Left lung (tissue), 14 donors: ENCODE measurements around the gene FAT3. TPM values are rescaled to one million over a fixed set of nuclear protein-coding genes. Genes with fewer than 3 reads are reported as not detected.
A peak's percentile ranks its signal among the peaks of the same experiment; 100 is the strongest.

ENCODE experiments used
- ATAC-seq: fragments of 200-7000 bp; cut with Tn5 transposase; one replicate; pipeline ENCODE4 v1.9.1; 2020; ENCODE audit warnings: moderate library complexity
- DNase-seq, 4 donors: peaks; one replicate each; pipeline ENCODE4 v3.0.0-alpha.2; 2013 to 2020
- H3K27ac ChIP-seq, 2 donors: fragments of 200-600 bp; sonication (generic) in 1 of 2; one replicate each; pipeline versions ENCODE4 v1.5.0 to v1.8.0; 2020 to 2021
- H3K27me3 ChIP-seq, 2 donors: fragments of 200-600 bp; sonication (generic) in 1 of 2; one replicate each; pipeline versions ENCODE4 v1.5.0 to v1.8.0; 2020 to 2021
- H3K36me3 ChIP-seq, 2 donors: fragments of 200-600 bp; sonication (generic) in 1 of 2; one replicate each; pipeline versions ENCODE4 v1.5.0 to v1.8.0; 2020 to 2021
- H3K4me1 ChIP-seq, 2 donors: fragments of 200-600 bp; one replicate each; pipeline ENCODE4 v1.8.0; 2021
- H3K4me3 ChIP-seq, 2 donors: fragments of 200-600 bp; sonication (generic) in 1 of 2; one replicate each; pipeline versions ENCODE4 v1.5.0 to v1.8.0; 2020 to 2021; ENCODE audit warnings: mild to moderate bottlenecking in 1 of 2
- H3K9me3 ChIP-seq, 2 donors: fragments of 200-600 bp; sonication (generic) in 1 of 2; one replicate each; pipeline versions ENCODE4 v1.5.0 to v1.8.0; 2020 to 2021
- intact Hi-C, 2 donors: fragments of 100-400 bp; cut with DNase I; formaldehyde crosslinking; loops; one replicate each; pipeline versions ENCODE4 v1.11.2 to v1.14.2; 2022
- long read RNA-seq, 12 donors: library from polyadenylated mRNA in 2 of 12; unstranded in 2 of 12; transcript quantifications; one replicate each; pipeline ENCODE4 v2.0.0 and lab custom pipeline, GENCODE V29; 2019 to 2026
- polyA plus RNA-seq, 6 donors: library from polyadenylated mRNA; unstranded; fragments of 120-200 nt; gene quantifications; one replicate each; pipeline ENCODE4 v1.2.1, GENCODE V29; 2013; ENCODE audit not compliant: insufficient read length in 6 of 6
- total RNA-seq, 2 donors: library from RNA; stranded (reverse); fragmentation: NEBNext Ultra II Directional; extraction: Animal tissue kit (Norgen Biotek cat#: 25700); gene quantifications; one replicate each; pipeline ENCODE4 v1.2.1, GENCODE V29; 2021
- TF ChIP-seq, protein P1 (sequence below), 2 donors: fragments of 200-600 bp; sonication (generic) in 1 of 2; IDR thresholded peaks; one replicate each; pipeline versions ENCODE4 v1.5.0 to v1.8.0; 2021; ENCODE audit warnings: antibody characterized with exemption in 2 of 2
- donor health status: DM: no; HTN: yes; CAD: no.
- donor health status: DM: no; HTN: no; CAD: no.

The FAT3 gene
- total RNA-seq: 1 to 10 TPM; 3.0 to 9.7 TPM
- polyA plus RNA-seq: 10 to 100 TPM; 59.3 to 73.3 (median 62.5) TPM
- long read RNA-seq, donor 1, partial matches to known transcripts: 0 of 11 reads
- long read RNA-seq, donor 1, other reads (novel, unspliced or antisense): 9 of 11 reads
- long read RNA-seq, donor 2, partial matches to known transcripts: 13 of 21 reads
- long read RNA-seq, donor 2, other reads (novel, unspliced or antisense): 6 of 21 reads
- long read RNA-seq, donor 3, partial matches to known transcripts: 0 of 2 reads
- long read RNA-seq, donor 3, other reads (novel, unspliced or antisense): 0 of 2 reads
- long read RNA-seq, donor 4: 0 reads
- long read RNA-seq, donor 5, partial matches to known transcripts: 5 of 5 reads
- long read RNA-seq, donor 5, other reads (novel, unspliced or antisense): 0 of 5 reads
- long read RNA-seq, donor 6, partial matches to known transcripts: 0 of 1 reads
- long read RNA-seq, donor 6, other reads (novel, unspliced or antisense): 0 of 1 reads
- long read RNA-seq, donor 7, partial matches to known transcripts: 0 of 1 reads
- long read RNA-seq, donor 7, other reads (novel, unspliced or antisense): 0 of 1 reads
- long read RNA-seq, donor 8, partial matches to known transcripts: 6 of 7 reads
- long read RNA-seq, donor 8, other reads (novel, unspliced or antisense): 0 of 7 reads
- long read RNA-seq, donor 9: 0 reads
- long read RNA-seq, donor 10: 0 reads
- long read RNA-seq, donor 11, partial matches to known transcripts: 0 of 7 reads
- long read RNA-seq, donor 11, other reads (novel, unspliced or antisense): 6 of 7 reads
- long read RNA-seq, donor 12, partial matches to known transcripts: 5 of 6 reads
- long read RNA-seq, donor 12, other reads (novel, unspliced or antisense): 0 of 6 reads

DNA sequence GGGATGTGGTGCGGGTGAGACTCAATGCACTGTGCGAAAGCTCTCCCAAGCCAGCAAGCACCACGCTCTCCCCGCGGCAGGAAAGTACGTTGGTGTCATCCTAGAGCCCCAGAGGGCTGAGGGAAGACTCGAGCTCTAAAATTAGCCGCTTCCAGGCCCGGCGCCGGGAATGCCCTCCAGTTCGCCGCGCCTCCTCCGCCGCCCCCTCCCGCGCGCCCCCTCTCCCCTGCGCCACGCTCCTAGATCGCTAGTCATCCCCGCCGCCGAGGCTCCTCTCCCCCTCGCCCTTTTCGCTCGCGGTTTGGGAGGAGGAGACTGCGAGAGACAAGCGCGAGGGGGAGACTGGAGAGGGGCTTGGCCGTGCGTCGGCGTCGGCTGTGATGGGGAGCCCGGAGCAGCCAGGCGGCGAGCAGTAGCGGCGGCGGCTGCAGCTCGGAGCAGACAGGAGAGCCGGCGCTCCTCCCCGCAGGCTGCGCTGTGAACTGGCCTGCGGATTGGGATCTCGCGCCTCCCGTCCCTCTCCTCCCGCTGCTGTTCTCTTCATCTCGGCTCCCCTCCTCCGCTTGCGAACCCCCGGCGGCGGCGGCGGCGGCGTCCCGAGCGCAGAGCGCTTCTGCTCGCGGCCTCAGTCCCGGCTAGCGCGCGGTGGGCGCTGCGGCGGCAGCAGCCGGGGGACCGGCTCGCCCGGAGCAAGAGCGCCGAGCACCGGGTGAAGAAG lies at the start of gene FAT3:
FAT3 (plus strand) TSS at position 412 of the 718 bp plus-strand sequence. CDS start 127,295 bp downstream, outside the sequence.
- H3K27me3 ChIP-seq: peaks cover 31 to 76% of the 10 kb centered on the region in 2 donors
- peak within 1 kb of the TSS; percentile 30 to 39 for H3K27ac ChIP-seq
- peak; percentile 54 for ATAC-seq
- H3K9me3 ChIP-seq: no peaks in the 10 kb centered on the region
- TF ChIP-seq, protein P1, sequence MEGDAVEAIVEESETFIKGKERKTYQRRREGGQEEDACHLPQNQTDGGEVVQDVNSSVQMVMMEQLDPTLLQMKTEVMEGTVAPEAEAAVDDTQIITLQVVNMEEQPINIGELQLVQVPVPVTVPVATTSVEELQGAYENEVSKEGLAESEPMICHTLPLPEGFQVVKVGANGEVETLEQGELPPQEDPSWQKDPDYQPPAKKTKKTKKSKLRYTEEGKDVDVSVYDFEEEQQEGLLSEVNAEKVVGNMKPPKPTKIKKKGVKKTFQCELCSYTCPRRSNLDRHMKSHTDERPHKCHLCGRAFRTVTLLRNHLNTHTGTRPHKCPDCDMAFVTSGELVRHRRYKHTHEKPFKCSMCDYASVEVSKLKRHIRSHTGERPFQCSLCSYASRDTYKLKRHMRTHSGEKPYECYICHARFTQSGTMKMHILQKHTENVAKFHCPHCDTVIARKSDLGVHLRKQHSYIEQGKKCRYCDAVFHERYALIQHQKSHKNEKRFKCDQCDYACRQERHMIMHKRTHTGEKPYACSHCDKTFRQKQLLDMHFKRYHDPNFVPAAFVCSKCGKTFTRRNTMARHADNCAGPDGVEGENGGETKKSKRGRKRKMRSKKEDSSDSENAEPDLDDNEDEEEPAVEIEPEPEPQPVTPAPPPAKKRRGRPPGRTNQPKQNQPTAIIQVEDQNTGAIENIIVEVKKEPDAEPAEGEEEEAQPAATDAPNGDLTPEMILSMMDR (IDR thresholded peaks at IDR 0.05): no peak
- H3K4me1 ChIP-seq: no peaks in the 10 kb centered on the region
- H3K4me3 ChIP-seq: peak within 1 kb of the TSS; percentile 28 to 36
- intact Hi-C loops: no loop called here
- peak; percentile 39 to 91 (median 76) for DNase-seq
- H3K36me3 ChIP-seq: no peaks in the 10 kb centered on the region

- ATAC-seq (no peak), DNase-seq (peak in 2 of 4 donors; percentile 66 to 68)
- Histone ChIP-seq H3K4me1 (no peaks in the 10 kb centered on the region), H3K27ac (no peak overlapping the region), H3K9me3 (no peaks in the 10 kb centered on the region), H3K4me3 (no peak overlapping the region), H3K36me3 (no peaks in the 10 kb centered on the region), H3K27me3 (no peaks in the 10 kb centered on the region)
- intact Hi-C loops: no loop called here
- TF ChIP-seq, protein P1 (IDR thresholded peaks at IDR 0.05): no peak
These were observed 45.5 kb upstream of the FAT3 start for GRCh38 chr11:92179017-92179670.

DNA sequence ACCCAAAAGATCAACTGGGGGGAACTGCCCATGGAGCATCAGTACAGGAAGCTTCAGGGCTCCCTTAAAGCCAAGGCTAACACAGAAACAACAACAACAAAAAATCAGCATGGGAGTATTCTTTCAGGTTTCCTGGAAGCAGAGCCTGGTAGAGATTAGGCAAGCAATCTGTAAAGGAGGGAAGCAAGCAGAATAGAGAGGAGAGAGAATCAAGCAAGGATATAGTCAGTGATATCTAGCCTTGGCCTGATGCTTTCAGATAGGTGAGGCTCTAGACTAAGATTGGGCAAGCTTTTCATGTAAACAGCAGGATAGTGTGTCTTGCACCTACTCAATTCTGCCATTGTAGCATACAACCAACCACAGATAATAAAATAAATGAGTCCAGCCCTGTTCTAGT lies 44.4 kb upstream of the FAT3 start:
- peak in 2 of 4 donors; percentile 26 to 37 for DNase-seq
- ATAC-seq: no peak

GRCh38 chr11:92180664-92181251 lies 43.9 kb upstream of the FAT3 start:
- H3K27me3 ChIP-seq: no peaks in the 10 kb centered on the region
- no peaks in the 10 kb centered on the region for H3K4me1 ChIP-seq
- H3K4me3 ChIP-seq: no peak overlapping the region
- no peak overlapping the region for H3K27ac ChIP-seq
- intact Hi-C loops: no loop called here
- TF ChIP-seq, protein P1 (IDR thresholded peaks at IDR 0.05): no peak
- H3K36me3 ChIP-seq: no peaks in the 10 kb centered on the region
- DNase-seq (peak in 1 of 4 donors; percentile 48), ATAC-seq (peak; percentile 89)
- no peaks in the 10 kb centered on the region for H3K9me3 ChIP-seq

More for the DNA sequence above, 44.4 kb upstream of the FAT3 start:
- H3K9me3 ChIP-seq: no peaks in the 10 kb centered on the region
- intact Hi-C loops: no loop called here
- no peaks in the 10 kb centered on the region for H3K4me1 ChIP-seq
- H3K4me3 ChIP-seq: no peak overlapping the region
- TF ChIP-seq, protein P1 (IDR thresholded peaks at IDR 0.05): no peak
- no peak overlapping the region for H3K27ac ChIP-seq
- H3K36me3 ChIP-seq: no peaks in the 10 kb centered on the region
- H3K27me3 ChIP-seq: no peaks in the 10 kb centered on the region
